ENCODE results near the gene KCNB1. TPM values are rescaled to one million over a fixed set of nuclear protein-coding genes. Genes with fewer than 3 reads are reported as not detected.

Gene KCNB1
- polyA plus RNA-seq, 1 donor from 2014 or later = 3.6 TPM

DNA sequence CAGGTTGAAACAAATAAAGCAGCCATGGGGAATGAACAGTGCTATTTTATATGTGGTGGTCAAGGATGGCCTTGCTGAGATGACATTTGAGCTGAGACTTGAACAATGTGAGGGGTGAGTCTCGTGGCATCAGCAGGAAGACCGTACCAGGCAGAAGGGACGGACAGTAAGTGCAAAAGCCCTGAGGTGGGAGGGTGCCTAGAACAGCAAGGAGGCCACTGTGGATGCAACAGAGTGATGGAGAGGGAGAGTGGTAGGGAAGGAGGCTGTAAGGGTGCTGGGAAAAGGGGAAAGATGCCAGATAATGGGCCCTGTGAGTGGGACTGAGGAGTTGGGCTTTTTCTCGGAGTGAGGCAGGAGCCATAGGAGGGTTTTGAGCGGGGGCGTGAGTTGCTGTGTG lies 11.5 kb downstream of the KCNB1 start:
- Histone ChIP-seq H3K27me3 (ENCODE audit: insufficient read depth, low read depth, low read length) (no peaks in the 10 kb centered on the region), H3F3A (ENCODE audit: insufficient read depth, low read length, poor library complexity, severe bottlenecking) (no peaks in the 10 kb centered on the region), H3K9me2 (ENCODE audit: insufficient read depth, low read length) (no peaks in the 10 kb centered on the region), H3K9me3 (ENCODE audit: low read length) (no peaks in the 10 kb centered on the region), H3K4me3 (ENCODE audit: low read length) (no peak overlapping the region), H3K79me2 (replicated peaks; ENCODE audit: insufficient read depth, low read length) (no peaks in the 10 kb centered on the region), H4K20me1 (ENCODE audit: insufficient read depth) (no peaks in the 10 kb centered on the region), H2AFZ (ENCODE audit: low read depth, low read length) (no peak overlapping the region), H3K27ac (ENCODE audit: low read length) (no peak overlapping the region), H3K36me3 (ENCODE audit: insufficient read depth, low read length) (peaks cover 4% of the 10 kb centered on the region), H3K4me2 (ENCODE audit: low read length) (no peak overlapping the region), H3K9ac (ENCODE audit: low read length) (no peak overlapping the region)
- TF ChIP-seq MXI1 (conservative IDR thresholded peaks at IDR 0.05; ENCODE audit: poor library complexity, severe bottlenecking) (no peak), EP300 (conservative IDR thresholded peaks at IDR 0.05; ENCODE audit: poor library complexity, severe bottlenecking) (no peak)

DNA sequence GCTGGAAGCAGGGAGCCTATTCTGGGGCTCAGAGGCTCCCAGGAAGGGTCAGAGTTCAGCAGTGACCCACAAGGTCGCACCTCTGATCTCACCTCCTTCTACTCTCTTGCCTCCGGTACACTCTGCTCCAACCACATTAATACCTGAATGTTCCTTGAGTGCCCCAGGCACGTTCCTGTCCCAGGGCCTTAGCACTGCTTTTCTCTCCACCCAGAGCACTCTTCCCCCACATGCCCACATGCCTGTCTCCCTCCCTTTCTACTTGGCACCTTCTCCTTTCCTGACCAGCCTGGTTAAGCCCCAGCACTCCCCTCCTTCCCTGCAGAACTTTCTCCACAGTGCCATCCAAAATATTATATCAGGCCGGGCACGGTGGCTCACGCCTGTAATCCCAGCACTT lies 13.4 kb downstream of the KCNB1 start:
- Histone ChIP-seq H3K36me3 (ENCODE audit: insufficient read depth, low read length) (no peaks in the 10 kb centered on the region), H3K4me2 (ENCODE audit: low read length) (no peak overlapping the region), H3K79me2 (replicated peaks; ENCODE audit: insufficient read depth, low read length) (no peaks in the 10 kb centered on the region), H3K27me3 (ENCODE audit: insufficient read depth, low read depth, low read length) (no peaks in the 10 kb centered on the region), H4K20me1 (ENCODE audit: insufficient read depth) (no peaks in the 10 kb centered on the region), H2AFZ (ENCODE audit: low read depth, low read length) (no peak overlapping the region), H3F3A (ENCODE audit: insufficient read depth, low read length, poor library complexity, severe bottlenecking) (no peaks in the 10 kb centered on the region), H3K4me3 (ENCODE audit: low read length) (no peak overlapping the region), H3K9ac (ENCODE audit: low read length) (no peak overlapping the region), H3K9me2 (ENCODE audit: insufficient read depth, low read length) (no peaks in the 10 kb centered on the region), H3K27ac (ENCODE audit: low read length) (no peak overlapping the region), H3K9me3 (ENCODE audit: low read length) (no peaks in the 10 kb centered on the region)
- TF ChIP-seq TAF1 (IDR thresholded peaks at IDR 0.05; ENCODE audit: low read depth) (no peak), SMC3 (conservative IDR thresholded peaks at IDR 0.05; ENCODE audit: poor library complexity) (no peak), REST (IDR thresholded peaks at IDR 0.05; ENCODE audit: borderline replicate concordance) (no peak), POLR2AphosphoS5 (IDR thresholded peaks at IDR 0.05) (no peak)
- TF ChIP-seq, protein P1, sequence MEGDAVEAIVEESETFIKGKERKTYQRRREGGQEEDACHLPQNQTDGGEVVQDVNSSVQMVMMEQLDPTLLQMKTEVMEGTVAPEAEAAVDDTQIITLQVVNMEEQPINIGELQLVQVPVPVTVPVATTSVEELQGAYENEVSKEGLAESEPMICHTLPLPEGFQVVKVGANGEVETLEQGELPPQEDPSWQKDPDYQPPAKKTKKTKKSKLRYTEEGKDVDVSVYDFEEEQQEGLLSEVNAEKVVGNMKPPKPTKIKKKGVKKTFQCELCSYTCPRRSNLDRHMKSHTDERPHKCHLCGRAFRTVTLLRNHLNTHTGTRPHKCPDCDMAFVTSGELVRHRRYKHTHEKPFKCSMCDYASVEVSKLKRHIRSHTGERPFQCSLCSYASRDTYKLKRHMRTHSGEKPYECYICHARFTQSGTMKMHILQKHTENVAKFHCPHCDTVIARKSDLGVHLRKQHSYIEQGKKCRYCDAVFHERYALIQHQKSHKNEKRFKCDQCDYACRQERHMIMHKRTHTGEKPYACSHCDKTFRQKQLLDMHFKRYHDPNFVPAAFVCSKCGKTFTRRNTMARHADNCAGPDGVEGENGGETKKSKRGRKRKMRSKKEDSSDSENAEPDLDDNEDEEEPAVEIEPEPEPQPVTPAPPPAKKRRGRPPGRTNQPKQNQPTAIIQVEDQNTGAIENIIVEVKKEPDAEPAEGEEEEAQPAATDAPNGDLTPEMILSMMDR (IDR thresholded peaks at IDR 0.05; ENCODE audit: poor library complexity, severe bottlenecking) = no peak

DNA sequence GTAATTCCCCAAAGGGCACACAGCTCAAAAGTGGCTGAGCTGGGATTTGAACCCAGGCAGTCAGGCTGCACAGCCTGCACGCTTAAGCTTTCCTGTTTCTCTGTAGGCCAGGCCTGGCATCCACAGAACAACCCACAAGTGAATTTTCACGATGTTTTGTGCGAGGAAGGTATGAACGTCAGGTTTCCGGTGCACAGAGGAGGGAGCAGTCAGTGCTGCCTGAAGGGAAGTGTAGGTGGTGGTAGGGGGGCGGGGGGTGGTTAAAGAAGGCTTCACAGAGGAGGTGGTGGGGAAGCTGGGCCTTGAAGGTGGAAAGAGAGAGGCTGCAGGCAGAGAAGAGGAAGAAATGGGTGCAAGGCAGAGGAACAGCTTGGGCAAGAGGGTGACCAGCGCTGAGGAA lies 14.1 kb downstream of the KCNB1 start:
- no peaks in the 10 kb centered on the region for H3K9me2 ChIP-seq (ENCODE audit: insufficient read depth, low read length)
- no peak overlapping the region for H3K9ac ChIP-seq (ENCODE audit: low read length)
- no peak overlapping the region for H2AFZ ChIP-seq (ENCODE audit: low read depth, low read length)
- H3F3A ChIP-seq (ENCODE audit: insufficient read depth, low read length, poor library complexity, severe bottlenecking) = no peaks in the 10 kb centered on the region
- H4K20me1 ChIP-seq (ENCODE audit: insufficient read depth) = no peaks in the 10 kb centered on the region
- H3K36me3 ChIP-seq (ENCODE audit: insufficient read depth, low read length) = no peaks in the 10 kb centered on the region
- TF ChIP-seq RAD21 (conservative IDR thresholded peaks at IDR 0.05) (no peak), SMC3 (conservative IDR thresholded peaks at IDR 0.05; ENCODE audit: poor library complexity) (no peak), MXI1 (conservative IDR thresholded peaks at IDR 0.05; ENCODE audit: poor library complexity, severe bottlenecking) (no peak), POLR2AphosphoS5 (IDR thresholded peaks at IDR 0.05) (no peak)
- H3K27me3 ChIP-seq (ENCODE audit: insufficient read depth, low read depth, low read length) = no peaks in the 10 kb centered on the region
- no peak overlapping the region for H3K4me3 ChIP-seq (ENCODE audit: low read length)
- no peaks in the 10 kb centered on the region for H3K9me3 ChIP-seq (ENCODE audit: low read length)
- no peak overlapping the region for H3K4me2 ChIP-seq (ENCODE audit: low read length)
- no peak overlapping the region for H3K27ac ChIP-seq (ENCODE audit: low read length)
- H3K79me2 ChIP-seq (replicated peaks; ENCODE audit: insufficient read depth, low read length) = no peaks in the 10 kb centered on the region
